ENCODE measurements around the gene ANXA6.

The ANXA6 gene

GRCh38 chr5:151151263-151151660, 6.3 kb downstream of the ANXA6 start:
- DNase-seq, result peak in 1 of 2 donors; percentile 31

GRCh38 chr5:151150471-151151262, 6.9 kb downstream of the ANXA6 start:
- DNase-seq, result peak; percentile 74 to 76

DNA sequence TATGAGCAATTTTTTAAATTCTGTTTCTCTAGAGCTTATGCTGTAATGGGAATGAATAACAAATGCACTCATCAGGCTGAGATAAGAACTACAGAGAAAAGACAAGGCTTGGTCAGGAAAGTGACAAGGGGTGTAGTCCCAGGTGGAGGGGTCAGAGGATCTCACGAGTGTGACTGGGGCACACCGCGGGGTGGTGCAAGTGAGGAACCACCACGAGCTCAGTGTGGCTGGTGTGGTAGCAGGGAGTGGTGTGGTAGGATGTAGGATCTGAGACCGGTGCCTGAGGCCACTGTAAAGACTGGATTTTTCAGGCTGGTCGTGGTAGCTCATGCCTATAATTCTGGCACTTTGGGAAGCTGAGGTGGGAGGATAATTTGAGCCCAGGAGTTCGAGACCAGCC, 9.0 kb downstream of the ANXA6 start:
- no peak for DNase-seq

DNA sequence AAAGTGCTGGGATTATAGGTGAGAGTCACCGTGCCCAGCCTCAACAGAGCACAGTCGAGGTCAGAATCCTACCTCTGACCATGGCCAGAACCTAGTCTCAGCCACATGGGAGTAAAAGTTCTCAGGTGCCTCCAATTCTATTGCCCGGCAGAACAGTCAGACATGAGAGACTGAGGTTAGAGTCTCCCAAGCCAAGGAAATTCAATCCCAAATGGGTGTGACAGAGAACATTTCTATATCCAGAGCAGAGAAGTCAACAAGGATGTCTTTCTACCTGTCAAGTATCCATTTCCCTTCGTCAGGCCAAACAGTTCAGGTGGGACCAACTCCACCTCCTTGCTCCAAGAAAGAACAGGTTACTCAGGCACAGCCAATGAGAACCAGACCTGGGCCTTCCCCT, 10.5 kb downstream of the ANXA6 start:
- no peak for DNase-seq

GRCh38 chr5:151146061-151146460, 11.5 kb downstream of the ANXA6 start:
- no peak for DNase-seq

DNA sequence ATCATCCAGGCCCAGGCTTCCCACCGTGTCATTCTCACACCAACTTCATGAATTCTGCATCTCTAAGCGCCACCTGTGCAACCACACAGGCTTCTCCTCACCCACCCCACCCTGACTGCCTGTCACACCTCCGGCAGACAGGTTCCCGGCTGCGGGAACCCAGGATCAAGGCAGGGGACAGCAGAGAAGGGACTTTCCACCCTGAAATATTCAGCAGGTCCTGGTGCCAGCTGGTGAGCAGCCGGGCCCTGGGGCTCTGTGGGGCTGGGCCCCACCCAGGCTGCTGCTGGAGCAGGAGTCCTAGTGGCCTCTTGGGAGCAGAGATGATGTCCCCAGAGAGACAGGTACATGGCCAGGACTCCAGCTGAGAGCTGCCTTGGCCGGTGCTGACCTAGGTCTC, 12.7 kb downstream of the ANXA6 start:
- no peak for DNase-seq

DNA sequence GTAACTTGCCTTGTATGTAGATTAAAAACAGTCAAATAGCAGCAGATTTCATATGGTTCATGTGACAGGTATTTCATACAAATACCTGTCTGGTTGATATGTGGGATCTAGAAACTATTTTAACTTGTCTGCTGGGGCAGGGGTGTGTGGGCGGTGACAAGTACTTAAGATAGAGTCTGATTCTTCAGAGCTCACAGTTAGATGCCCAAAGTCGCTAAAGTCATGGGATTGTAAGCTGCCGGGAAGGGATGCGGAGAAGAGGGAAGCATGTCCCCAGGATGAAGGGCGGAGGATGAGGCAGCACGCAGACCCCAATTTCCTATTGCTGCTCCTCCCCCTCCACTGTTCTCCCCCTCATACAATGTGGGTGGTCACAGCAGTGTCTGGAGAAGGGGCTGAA, 13.3 kb downstream of the ANXA6 start:
- DNase-seq, result no peak

DNA sequence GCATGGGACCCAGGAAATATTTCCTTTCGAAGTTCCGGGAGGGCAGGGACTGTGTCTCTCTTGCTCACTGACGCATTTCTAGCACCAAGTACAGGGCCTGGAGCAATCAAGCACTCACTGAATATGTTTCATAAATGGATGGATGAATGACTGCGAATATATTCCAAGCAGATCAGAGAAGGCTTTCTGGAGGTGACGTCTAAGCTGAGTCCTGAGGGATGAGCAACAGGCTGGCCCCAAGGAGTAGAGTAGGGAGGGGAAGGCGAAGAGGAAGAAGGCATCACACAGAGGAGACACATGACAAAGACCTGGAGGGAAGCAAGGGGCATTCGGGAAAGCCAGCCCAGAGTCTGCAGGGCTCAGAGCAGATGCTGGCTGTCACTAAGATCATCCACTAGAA, 13.9 kb downstream of the ANXA6 start:
- no peak for DNase-seq

GRCh38 chr5:151142933-151143332, 14.6 kb downstream of the ANXA6 start:
- DNase-seq, result no peak

DNA sequence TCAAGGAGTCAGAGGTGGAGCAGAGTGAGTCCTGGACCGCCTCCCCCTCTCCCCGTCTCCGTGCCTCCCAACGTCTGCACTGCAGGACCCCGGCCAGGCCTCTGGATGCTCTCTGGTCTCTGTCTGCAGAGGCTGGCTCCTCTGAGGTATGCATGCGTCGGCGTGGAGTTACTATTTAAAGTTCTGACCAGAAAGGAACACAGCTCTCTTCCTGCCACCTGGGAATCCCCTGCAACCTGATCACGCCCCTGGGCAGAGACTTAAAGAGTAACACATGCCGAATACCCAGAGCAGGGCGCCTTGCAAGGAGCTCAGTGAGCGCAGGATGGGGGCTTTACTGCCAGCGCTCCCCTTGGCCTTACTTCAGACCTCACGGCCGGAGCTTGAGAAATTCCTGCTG, 16.0 kb downstream of the ANXA6 start:
- DNase-seq, result peak; percentile 68 to 70

DNA sequence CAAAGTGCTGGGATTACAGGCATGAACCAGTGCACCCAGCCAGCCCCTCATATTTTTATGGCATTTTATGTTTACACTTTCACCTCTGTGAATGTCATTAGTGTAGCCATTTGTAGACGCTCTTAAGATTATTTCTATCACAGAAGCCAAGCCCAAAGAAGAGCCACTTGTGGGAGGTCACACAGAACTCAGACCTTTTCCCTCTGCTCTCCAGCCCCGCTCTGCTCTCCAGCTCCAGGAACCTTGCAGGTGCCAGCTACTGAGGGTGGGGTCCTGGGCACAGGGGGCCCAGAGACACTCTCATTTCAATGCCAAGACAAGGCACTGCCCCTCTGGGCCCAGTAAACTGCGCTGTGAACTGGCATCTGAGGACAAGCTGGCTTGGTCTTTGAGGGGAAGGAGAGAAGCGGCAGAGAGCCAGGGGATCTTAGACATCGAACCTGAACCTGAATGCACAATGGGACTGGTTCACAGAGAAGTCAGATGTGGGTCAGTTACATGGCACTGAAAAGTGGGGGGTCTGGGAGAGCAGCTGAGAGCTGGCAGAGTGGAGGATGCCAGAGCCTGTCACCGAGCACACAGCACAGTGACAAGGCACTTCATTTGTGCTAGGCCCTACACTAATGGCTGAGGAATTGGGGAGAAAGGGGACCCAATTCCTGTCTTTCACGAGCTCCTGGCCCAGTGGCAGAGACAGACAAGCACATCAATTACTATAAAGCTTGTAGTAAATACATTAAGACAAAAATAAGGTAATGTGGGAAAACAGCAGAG, 16.7 kb downstream of the ANXA6 start:
- DNase-seq, result no peak

DNA sequence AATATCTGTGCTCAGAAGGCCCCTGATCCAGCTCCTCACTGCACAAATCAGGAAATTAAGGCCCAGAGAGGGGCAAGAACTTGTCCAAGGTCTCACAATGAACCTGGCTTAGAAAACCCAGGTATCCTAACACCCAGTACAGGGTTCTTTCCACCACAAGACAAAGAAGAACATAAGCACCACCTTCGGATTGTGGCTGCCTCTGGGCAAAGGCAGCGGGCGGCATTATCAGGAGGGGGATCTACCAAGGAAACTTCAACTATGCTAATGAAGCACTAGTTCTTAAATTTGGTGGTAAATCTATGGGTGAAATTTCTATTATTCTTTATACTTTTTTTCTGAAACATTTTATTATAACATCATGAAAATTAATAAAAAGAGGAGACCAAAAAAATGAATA, 17.9 kb downstream of the ANXA6 start:
- peak in 1 of 2 donors; percentile 48 for DNase-seq

- peak; percentile 36 to 61 for DNase-seq
Measured at GRCh38 chr5:151139015-151139414, 18.6 kb downstream of the ANXA6 start.

- DNase-seq, result no peak
Measured at GRCh38 chr5:151138114-151138513, 19.5 kb downstream of the ANXA6 start.

GRCh38 chr5:151137067-151137825, 20.3 kb downstream of the ANXA6 start:
- no peak for DNase-seq

- DNase-seq, result no peak
Measured at GRCh38 chr5:151134228-151134627, 23.4 kb downstream of the ANXA6 start.

DNA sequence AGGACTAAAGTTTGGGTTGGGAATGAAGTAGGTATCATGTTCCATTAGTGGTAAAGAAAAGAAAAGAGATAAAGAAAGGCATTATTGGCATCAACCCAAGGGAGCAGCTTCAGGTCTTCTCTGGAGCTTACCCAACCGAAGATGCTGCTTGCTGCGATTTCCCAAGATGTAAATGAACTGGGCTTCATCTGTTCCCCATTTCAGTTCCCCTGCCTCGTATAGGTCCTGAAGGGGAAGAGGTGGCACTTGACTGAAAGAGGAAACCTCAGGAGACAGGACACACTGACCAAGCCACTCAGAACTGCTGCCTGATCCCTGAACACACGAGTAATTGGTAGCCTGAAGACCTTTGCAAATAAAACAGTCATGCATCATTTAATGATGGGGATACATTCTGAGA, 24.6 kb downstream of the ANXA6 start:
- peak in 1 of 2 donors; percentile 56 for DNase-seq

- no peak for DNase-seq
Measured at GRCh38 chr5:151130922-151131891, 26.4 kb downstream of the ANXA6 start.

GRCh38 chr5:151130235-151130921, 27.2 kb downstream of the ANXA6 start:
- DNase-seq, result no peak

DNA sequence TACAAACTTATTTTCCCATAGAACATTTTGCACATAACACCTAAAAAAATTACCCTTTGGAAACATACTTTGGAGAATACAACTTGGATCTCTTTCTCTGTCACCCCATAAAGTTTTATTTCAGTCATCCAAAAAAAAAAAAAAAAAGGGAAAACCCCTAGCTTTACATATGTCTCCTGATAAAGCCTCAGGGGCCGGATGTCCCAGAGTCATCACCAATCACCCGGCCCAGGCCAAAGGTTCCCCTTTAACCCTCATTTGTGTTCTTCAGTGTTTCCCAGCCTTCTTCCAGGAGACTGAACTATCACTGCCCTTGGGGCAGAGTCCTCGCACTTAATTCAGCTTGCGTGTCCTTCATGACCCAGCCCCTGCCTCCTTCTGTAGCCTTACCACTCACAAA, 28.8 kb downstream of the ANXA6 start:
- DNase-seq, result no peak

DNA sequence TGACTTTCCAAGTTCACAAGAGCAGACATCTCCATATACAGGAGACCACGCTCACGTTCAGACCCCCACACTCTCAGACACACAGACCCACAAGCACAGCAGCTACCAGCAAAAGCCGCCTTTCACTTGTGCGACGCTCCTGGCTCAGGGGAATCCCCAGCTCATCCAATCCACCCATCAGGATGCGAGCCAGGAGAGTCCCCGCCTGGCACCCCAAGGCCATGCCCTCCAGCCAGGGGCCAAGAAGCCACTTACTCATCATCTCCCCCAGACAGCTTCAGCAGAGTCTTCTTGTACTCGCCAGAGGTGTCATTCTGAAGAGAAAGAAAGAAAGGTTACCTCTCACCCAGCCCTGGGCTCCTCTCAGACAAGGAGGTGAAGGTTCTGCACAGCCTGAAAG, 29.7 kb downstream of the ANXA6 start:
- no peak for DNase-seq

DNA sequence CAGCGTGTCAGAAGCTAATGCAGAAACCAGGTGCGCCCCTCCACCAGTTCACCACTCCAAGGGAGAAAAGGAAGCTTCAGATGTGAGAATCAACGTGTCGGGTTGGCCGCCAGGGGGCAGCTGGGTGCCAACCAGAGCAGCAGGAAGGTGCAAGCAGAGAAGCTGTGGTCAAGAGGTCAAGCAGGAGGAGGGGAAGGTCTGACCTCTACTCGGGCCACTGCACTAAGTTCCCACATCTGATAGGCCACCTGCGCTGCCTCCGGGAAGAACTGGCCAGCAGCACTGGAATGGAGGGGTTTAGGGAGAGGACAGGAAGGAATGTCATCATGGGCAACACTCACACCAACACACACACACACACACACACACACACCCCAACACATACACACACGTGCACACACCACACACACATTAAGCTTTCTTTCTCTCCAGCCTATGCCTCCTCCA, 31.4 kb downstream of the ANXA6 start:
- DNase-seq, result peak; percentile 68 to 73
